Upper lobe of right lung (tissue), 1 donor: ENCODE data around the gene IDNK. TPM values are rescaled to one million over a fixed set of nuclear protein-coding genes. Genes with fewer than 3 reads are reported as not detected.

Source experiments
- ATAC-seq: fragments of 200-7000 bp; cut with Tn5 transposase; one replicate; pipeline ENCODE4 v1.9.1; 2020; ENCODE audit warnings: mild to moderate bottlenecking, moderate library complexity
- DNase-seq: peaks from one replicate; pipeline ENCODE4 v3.0.0-alpha.2; 2020
- H3K27ac ChIP-seq: fragments of 200-600 bp; one replicate; pipeline ENCODE4 v1.8.0; 2022
- H3K27me3 ChIP-seq: fragments of 200-600 bp; one replicate; pipeline ENCODE4 v1.8.0; 2022; ENCODE audit warnings: mild to moderate bottlenecking
- H3K36me3 ChIP-seq: fragments of 200-600 bp; one replicate; pipeline ENCODE4 v1.8.0; 2022
- H3K4me1 ChIP-seq: fragments of 200-600 bp; one replicate; pipeline ENCODE4 v1.8.0; 2022
- H3K4me3 ChIP-seq: fragments of 200-600 bp; one replicate; pipeline ENCODE4 v1.8.0; 2022; ENCODE audit warnings: mild to moderate bottlenecking
- H3K9me3 ChIP-seq: fragments of 200-600 bp; one replicate; pipeline ENCODE4 v1.8.0; 2022
- intact Hi-C: fragments of 100-400 bp; cut with DNase I; formaldehyde crosslinking; loops from one replicate; pipeline ENCODE4 v1.11.0; 2022
- total RNA-seq: library from RNA; stranded (reverse); fragmentation: NEBNext Ultra II Directional; extraction: Animal tissue kit (Norgen Biotek cat#: 25700); gene quantifications from one replicate; pipeline ENCODE4 v1.2.1, GENCODE V29; 2021
- TF ChIP-seq, protein P1 (sequence below): fragments of 200-600 bp; IDR thresholded peaks from one replicate; pipeline ENCODE4 v1.8.0; 2022; ENCODE audit warnings: antibody characterized with exemption
- donor health status: DM: no; HTN: yes; CAD: no; lungs with severe emphysema.

Gene IDNK
- total RNA-seq, 1 donor from 2014 or later, result 6.2 TPM

DNA sequence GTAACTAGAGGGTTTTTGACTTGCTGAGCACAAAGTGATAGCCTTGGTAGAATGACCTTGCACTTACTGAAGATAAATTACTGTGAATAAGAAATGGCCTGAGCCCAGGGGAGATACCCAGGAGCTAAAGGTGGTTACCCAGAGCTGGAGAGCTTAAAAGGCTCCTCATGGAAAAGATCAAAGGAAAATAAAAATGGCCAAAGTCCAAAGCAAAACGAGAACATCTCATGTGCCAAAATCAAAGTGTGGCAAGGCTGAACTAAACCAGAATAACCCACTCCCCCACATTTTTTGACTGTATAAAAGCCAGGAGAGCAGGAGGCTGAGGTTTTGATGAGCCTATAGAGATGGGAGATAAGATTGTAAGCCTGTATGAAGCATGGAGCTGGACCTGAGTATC is 14.4 kb downstream of the IDNK start:
- Histone ChIP-seq H3K4me3 (no peak overlapping the region), H3K9me3 (no peaks in the 10 kb centered on the region), H3K27ac (no peak overlapping the region), H3K27me3 (no peaks in the 10 kb centered on the region), H3K36me3 (no peaks in the 10 kb centered on the region), H3K4me1 (no peaks in the 10 kb centered on the region)
- TF ChIP-seq, protein P1, sequence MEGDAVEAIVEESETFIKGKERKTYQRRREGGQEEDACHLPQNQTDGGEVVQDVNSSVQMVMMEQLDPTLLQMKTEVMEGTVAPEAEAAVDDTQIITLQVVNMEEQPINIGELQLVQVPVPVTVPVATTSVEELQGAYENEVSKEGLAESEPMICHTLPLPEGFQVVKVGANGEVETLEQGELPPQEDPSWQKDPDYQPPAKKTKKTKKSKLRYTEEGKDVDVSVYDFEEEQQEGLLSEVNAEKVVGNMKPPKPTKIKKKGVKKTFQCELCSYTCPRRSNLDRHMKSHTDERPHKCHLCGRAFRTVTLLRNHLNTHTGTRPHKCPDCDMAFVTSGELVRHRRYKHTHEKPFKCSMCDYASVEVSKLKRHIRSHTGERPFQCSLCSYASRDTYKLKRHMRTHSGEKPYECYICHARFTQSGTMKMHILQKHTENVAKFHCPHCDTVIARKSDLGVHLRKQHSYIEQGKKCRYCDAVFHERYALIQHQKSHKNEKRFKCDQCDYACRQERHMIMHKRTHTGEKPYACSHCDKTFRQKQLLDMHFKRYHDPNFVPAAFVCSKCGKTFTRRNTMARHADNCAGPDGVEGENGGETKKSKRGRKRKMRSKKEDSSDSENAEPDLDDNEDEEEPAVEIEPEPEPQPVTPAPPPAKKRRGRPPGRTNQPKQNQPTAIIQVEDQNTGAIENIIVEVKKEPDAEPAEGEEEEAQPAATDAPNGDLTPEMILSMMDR, result no peak
- intact Hi-C loops, result no loop called here
- DNase-seq (no peak), ATAC-seq (no peak)

DNA sequence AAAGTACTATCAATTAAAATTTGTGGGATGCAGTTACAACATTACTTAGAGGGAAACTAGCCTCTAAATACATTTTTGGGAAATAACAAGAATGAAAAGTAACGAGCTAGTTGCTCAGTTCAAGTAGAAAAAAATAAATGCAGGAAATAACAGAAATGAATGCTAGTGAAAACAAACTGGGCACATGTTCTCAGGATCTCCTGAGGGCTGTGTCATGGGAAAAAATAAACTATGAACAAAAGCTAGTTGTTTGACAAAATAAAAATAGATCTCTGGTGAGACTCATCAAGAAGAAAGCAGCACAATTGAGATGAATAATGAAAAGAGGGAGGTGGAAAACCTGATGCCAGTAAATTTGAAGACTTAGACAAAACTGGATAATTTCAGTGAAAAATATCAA is 16.3 kb downstream of the IDNK start:
- TF ChIP-seq, protein P1, result no peak
- DNase-seq (no peak), ATAC-seq (no peak)
- no peaks in the 10 kb centered on the region for H3K9me3 ChIP-seq
- no peak overlapping the region for H3K27ac ChIP-seq
- intact Hi-C loops, result no loop called here
- H3K4me1 ChIP-seq, result no peaks in the 10 kb centered on the region
- no peaks in the 10 kb centered on the region for H3K36me3 ChIP-seq
- H3K27me3 ChIP-seq, result no peaks in the 10 kb centered on the region
- H3K4me3 ChIP-seq, result no peak overlapping the region

DNA sequence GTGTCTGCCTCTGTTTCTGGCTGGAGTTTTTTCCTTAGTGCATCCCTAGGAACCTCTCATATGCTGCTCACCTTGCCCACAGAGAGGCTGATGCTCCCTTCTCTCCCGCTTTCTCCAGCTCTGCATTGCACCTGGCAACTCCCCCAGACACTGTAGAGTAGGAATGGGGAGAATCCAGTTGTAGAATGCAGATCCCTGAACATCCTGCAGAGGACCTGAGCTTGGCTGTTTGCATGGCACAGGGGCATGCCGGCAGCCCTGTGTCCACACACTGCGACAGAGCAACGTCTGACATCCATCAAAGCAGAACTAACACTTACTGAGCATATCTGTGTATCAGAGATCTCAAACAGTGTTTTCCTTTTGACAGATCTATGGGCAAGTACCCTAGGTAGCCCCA is 19.9 kb downstream of the IDNK start:
- Histone ChIP-seq H3K27me3 (no peaks in the 10 kb centered on the region), H3K27ac (no peak overlapping the region), H3K9me3 (no peaks in the 10 kb centered on the region), H3K36me3 (no peaks in the 10 kb centered on the region), H3K4me1 (no peaks in the 10 kb centered on the region), H3K4me3 (no peak overlapping the region)
- ATAC-seq, result no peak
- intact Hi-C loops, result no loop called here
- TF ChIP-seq, protein P1, result no peak
- no peak for DNase-seq

DNA sequence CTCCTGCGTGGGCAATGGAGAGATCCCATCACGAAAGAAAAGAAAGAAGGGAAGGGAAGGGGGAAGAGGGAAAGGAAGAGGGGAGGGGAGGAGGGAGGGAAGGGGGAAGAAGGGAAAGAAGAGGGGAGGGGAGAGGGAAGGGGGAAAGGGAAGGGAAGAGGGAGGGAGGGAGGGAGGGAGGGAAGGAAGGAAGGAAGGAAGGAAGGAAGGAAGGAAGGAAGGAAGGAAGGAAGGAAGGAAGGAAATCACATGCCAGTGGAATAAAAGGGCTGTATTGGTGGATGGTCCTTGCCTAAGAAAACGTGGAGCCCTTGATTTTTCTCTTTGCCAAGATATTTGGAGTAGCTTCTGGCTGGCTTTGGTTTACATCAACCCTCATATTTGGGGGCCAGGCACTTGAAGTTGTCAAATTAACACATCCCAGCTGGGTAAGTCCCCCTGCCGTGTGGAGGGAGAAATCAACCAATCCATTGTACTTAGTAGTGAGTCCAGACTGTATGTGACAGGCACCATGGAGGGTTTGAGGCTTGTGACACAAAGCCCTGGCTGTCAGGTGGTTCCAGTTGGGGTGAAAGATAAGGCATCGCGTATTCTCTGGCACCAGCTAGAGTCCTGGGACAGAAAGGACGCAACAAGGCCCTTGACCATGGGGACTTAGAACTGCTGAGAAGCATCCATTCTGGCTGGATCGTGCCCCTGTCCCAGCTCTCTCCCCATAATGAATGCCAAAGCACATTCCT is 23.7 kb downstream of the IDNK start:
- Histone ChIP-seq H3K27ac (no peak overlapping the region), H3K36me3 (peaks cover 13% of the 10 kb centered on the region), H3K9me3 (no peaks in the 10 kb centered on the region), H3K4me3 (no peak overlapping the region), H3K4me1 (no peaks in the 10 kb centered on the region), H3K27me3 (no peaks in the 10 kb centered on the region)
- DNase-seq (no peak), ATAC-seq (no peak)
- TF ChIP-seq, protein P1, result no peak
- intact Hi-C loops, result no loop called here

DNA sequence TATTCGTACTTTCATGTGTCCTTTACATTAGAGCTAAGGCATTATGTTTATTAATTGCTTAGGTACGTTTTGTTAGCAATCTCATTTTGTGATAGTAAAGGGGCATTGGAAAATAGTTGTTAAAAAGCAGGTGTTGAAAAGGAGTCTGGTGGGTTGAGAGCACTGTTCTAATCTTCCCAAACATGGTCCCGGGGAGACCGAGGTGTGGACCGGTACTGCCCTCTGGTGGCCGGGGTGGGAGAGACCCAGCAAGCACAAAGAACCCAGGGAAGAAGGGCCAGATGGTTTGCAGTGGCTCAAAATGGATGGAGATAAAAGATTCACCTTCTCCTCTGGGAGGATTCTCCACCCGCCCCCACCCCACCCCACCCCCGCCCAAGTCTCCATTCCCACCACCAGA is 26.1 kb downstream of the IDNK start:
- Histone ChIP-seq H3K4me1 (no peaks in the 10 kb centered on the region), H3K36me3 (peaks cover 29% of the 10 kb centered on the region), H3K4me3 (no peak overlapping the region), H3K27ac (no peak overlapping the region), H3K9me3 (no peaks in the 10 kb centered on the region), H3K27me3 (no peaks in the 10 kb centered on the region)
- DNase-seq (peak; percentile 82), ATAC-seq (peak; percentile 93)
- intact Hi-C loops, result no loop called here
- TF ChIP-seq, protein P1, result peak; percentile 82

DNA sequence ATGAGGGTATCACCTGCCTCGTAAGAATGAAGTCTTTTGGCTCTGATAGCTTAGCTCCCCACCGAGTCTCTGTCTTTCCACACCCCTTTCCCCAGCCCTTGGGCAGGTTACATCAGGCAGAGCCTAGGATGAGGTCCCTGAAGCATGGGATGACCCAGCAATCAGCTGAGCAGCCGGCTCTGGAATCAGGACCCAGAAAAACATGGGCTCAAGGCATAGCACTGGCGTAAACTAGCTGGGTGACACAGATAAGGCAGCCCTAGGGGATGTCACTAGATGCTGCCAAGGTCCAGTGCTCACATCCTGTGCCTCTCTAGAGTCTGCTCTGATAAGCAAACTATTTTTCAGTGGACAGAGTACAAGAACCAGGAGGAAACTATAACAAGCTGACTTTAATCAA is 26.6 kb downstream of the IDNK start:
- Histone ChIP-seq H3K4me3 (no peak overlapping the region), H3K36me3 (peaks cover 34% of the 10 kb centered on the region), H3K9me3 (no peaks in the 10 kb centered on the region), H3K4me1 (no peaks in the 10 kb centered on the region), H3K27ac (no peak overlapping the region), H3K27me3 (no peaks in the 10 kb centered on the region)
- intact Hi-C loops, result no loop called here
- TF ChIP-seq, protein P1, result no peak
- DNase-seq, result no peak
- ATAC-seq, result no peak
